ENCODE measurements around the gene TGM4. TPM values are rescaled to one million over a fixed set of nuclear protein-coding genes. Genes with fewer than 3 reads are reported as not detected.

TGM4 gene
- polyA plus RNA-seq (2013, experiment 1 of 4): not detected
- not detected for polyA plus RNA-seq (2013, experiment 2 of 4)
- polyA plus RNA-seq (2013, experiment 3 of 4): not detected
- 0.12 TPM for polyA plus RNA-seq (2013, experiment 4 of 4)

DNA sequence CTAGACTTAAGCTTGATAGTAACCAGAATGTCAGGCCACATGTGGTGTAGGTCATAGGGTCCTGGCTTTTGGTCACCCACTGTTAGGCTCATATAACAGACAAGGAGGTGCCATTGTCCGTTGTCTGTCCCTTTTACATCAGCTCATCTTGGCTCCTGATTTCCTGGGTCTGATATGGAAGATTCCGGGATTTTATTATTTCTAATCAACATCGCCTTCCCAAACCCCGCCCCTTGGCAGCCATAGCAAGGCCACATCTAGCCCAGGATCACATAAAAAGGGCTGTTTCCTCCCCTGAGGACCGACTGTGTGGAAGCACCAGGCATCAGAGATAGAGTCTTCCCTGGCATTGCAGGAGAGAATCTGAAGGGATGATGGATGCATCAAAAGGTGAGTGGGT, at the start of gene TGM4:
Gene TGM4, plus strand, starts transcription at position 301 of the 400 bp plus-strand sequence. Its CDS starts 71 bp downstream, at position 372.
- no peak within 1 kb of the TSS for H3K4me3 ChIP-seq (ENCODE audit: insufficient read depth, low read depth, low read length)
- WGBS, 2 experiments: 91 to 95% methylated on average over 5 of the region's 5 CpGs
- no peaks in the 10 kb centered on the region for H3K27me3 ChIP-seq (ENCODE audit: control insufficient read depth, insufficient read depth, low read length, poor library complexity, severe bottlenecking)
- no peaks in the 10 kb centered on the region for H3K9me3 ChIP-seq (ENCODE audit: control insufficient read depth, low read length)
- no peaks in the 10 kb centered on the region for H3K36me3 ChIP-seq (ENCODE audit: control insufficient read depth, insufficient read depth, low read length)
- H3K4me1 ChIP-seq (ENCODE audit: control insufficient read depth, insufficient read depth, low read length): no peaks in the 10 kb centered on the region
- no peak within 1 kb of the TSS for H3K27ac ChIP-seq (ENCODE audit: insufficient read depth, low read depth, low read length, poor library complexity, severe bottlenecking)

DNA sequence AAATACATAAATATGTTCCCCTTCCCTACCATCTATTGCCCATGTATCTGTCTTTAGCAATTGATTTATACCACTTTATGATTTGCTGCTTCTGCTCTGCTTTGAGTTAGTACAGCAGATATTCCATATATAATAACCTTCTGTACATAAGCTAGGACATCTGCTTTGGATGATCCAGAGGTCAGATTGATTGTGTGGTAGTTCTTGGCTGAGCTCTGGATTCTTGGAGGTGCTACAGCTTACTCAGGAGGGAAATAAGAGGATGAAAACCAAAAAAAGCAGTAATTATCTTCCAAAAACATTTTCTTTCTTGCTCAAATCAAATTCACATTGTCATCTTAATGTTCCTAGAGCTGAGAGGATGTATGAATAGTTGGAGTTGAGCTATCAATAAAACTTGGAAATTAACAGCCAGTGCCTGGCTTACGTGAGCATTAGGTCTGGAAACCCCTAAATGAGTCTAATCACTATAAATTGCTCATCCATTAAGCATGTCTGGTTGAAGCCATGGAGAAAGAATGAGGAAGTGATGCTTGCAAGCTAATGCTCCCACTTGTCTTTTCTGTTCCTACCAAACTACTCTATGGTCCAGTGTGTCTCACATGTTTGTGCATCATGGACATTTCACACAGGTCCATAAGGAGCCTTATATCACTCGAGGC, 49.0 kb upstream of the TGM4 start:
- Histone ChIP-seq H3K27ac (ENCODE audit: insufficient read depth, low read depth, low read length, poor library complexity, severe bottlenecking) (no peak overlapping the region), H3K4me3 (ENCODE audit: insufficient read depth, low read depth, low read length) (no peak overlapping the region), H3K4me1 (ENCODE audit: control insufficient read depth, insufficient read depth, low read length) (no peaks in the 10 kb centered on the region), H3K9me3 (ENCODE audit: control insufficient read depth, low read length) (no peaks in the 10 kb centered on the region), H3K27me3 (ENCODE audit: control insufficient read depth, insufficient read depth, low read length, poor library complexity, severe bottlenecking) (no peaks in the 10 kb centered on the region), H3K36me3 (ENCODE audit: control insufficient read depth, insufficient read depth, low read length) (peaks cover 35% of the 10 kb centered on the region)
- WGBS, 2 experiments: 94 to 100% methylated on average over 1 of the region's 2 CpGs

- Histone ChIP-seq H3K27ac (ENCODE audit: insufficient read depth, low read depth, low read length, poor library complexity, severe bottlenecking) (no peak overlapping the region), H3K4me1 (ENCODE audit: control insufficient read depth, insufficient read depth, low read length) (no peaks in the 10 kb centered on the region), H3K36me3 (ENCODE audit: control insufficient read depth, insufficient read depth, low read length) (peaks cover 44% of the 10 kb centered on the region), H3K9me3 (ENCODE audit: control insufficient read depth, low read length) (no peaks in the 10 kb centered on the region), H3K27me3 (ENCODE audit: control insufficient read depth, insufficient read depth, low read length, poor library complexity, severe bottlenecking) (no peaks in the 10 kb centered on the region), H3K4me3 (ENCODE audit: insufficient read depth, low read depth, low read length) (no peak overlapping the region)
- WGBS, 2 experiments: 88 to 97% methylated on average over 3 of the region's 3 CpGs
Observed at GRCh38 chr3:44827196-44827595, 47.2 kb upstream of the TGM4 start.

DNA sequence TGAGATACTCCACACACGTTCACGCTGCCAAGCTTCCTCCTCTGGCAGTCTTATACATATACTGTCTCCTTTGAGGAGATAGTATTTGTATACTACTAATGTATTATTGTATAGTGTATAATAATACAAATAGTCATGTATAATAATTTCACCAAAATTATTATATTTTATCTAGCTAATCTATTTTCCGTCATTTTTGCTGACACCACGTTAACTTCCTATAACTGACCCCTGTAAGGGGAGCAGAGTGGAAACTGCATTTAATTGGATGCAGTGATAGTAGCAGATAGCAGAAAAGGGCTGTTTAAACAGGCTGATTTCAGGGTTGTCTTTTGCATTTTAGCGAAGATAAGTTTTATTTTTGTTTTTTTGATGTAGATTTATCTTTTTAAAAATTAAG, 43.2 kb upstream of the TGM4 start:
- Histone ChIP-seq H3K36me3 (ENCODE audit: control insufficient read depth, insufficient read depth, low read length) (peaks cover 40% of the 10 kb centered on the region), H3K9me3 (ENCODE audit: control insufficient read depth, low read length) (no peaks in the 10 kb centered on the region), H3K27ac (ENCODE audit: insufficient read depth, low read depth, low read length, poor library complexity, severe bottlenecking) (no peak overlapping the region), H3K4me3 (ENCODE audit: insufficient read depth, low read depth, low read length) (no peak overlapping the region), H3K27me3 (ENCODE audit: control insufficient read depth, insufficient read depth, low read length, poor library complexity, severe bottlenecking) (no peaks in the 10 kb centered on the region), H3K4me1 (ENCODE audit: control insufficient read depth, insufficient read depth, low read length) (no peaks in the 10 kb centered on the region)
- WGBS, 2 experiments: 96 to 98% methylated on average over 2 to 5 of the region's 5 CpGs

- Histone ChIP-seq H3K36me3 (ENCODE audit: control insufficient read depth, insufficient read depth, low read length) (peaks cover 43% of the 10 kb centered on the region), H3K4me3 (ENCODE audit: insufficient read depth, low read depth, low read length) (no peak overlapping the region)
- WGBS, 2 experiments: 91% methylated on average over 1 of the region's 1 CpG
Observed at GRCh38 chr3:44832032-44832431, 42.4 kb upstream of the TGM4 start.

GRCh38 chr3:44832965-44833364, 41.4 kb upstream of the TGM4 start:
- Histone ChIP-seq H3K9me3 (ENCODE audit: control insufficient read depth, low read length) (no peaks in the 10 kb centered on the region), H3K36me3 (ENCODE audit: control insufficient read depth, insufficient read depth, low read length) (peaks cover 38% of the 10 kb centered on the region), H3K27ac (ENCODE audit: insufficient read depth, low read depth, low read length, poor library complexity, severe bottlenecking) (no peak overlapping the region), H3K4me3 (ENCODE audit: insufficient read depth, low read depth, low read length) (no peak overlapping the region), H3K27me3 (ENCODE audit: control insufficient read depth, insufficient read depth, low read length, poor library complexity, severe bottlenecking) (no peaks in the 10 kb centered on the region), H3K4me1 (ENCODE audit: control insufficient read depth, insufficient read depth, low read length) (no peaks in the 10 kb centered on the region)
- WGBS, 2 experiments: 93 to 100% methylated on average over 1 to 2 of the region's 2 CpGs

More at GRCh38 chr3:44832032-44832431, 42.4 kb upstream of the TGM4 start:
- Histone ChIP-seq H3K9me3 (ENCODE audit: control insufficient read depth, low read length) (no peaks in the 10 kb centered on the region), H3K27me3 (ENCODE audit: control insufficient read depth, insufficient read depth, low read length, poor library complexity, severe bottlenecking) (no peaks in the 10 kb centered on the region), H3K4me1 (ENCODE audit: control insufficient read depth, insufficient read depth, low read length) (no peaks in the 10 kb centered on the region), H3K27ac (ENCODE audit: insufficient read depth, low read depth, low read length, poor library complexity, severe bottlenecking) (no peak overlapping the region)

- Histone ChIP-seq H3K36me3 (ENCODE audit: control insufficient read depth, insufficient read depth, low read length) (peaks cover 39% of the 10 kb centered on the region), H3K4me1 (ENCODE audit: control insufficient read depth, insufficient read depth, low read length) (no peaks in the 10 kb centered on the region), H3K27me3 (ENCODE audit: control insufficient read depth, insufficient read depth, low read length, poor library complexity, severe bottlenecking) (no peaks in the 10 kb centered on the region), H3K9me3 (ENCODE audit: control insufficient read depth, low read length) (no peaks in the 10 kb centered on the region), H3K27ac (ENCODE audit: insufficient read depth, low read depth, low read length, poor library complexity, severe bottlenecking) (no peak overlapping the region), H3K4me3 (ENCODE audit: insufficient read depth, low read depth, low read length) (no peak overlapping the region)
- WGBS, 2 experiments: 94% methylated on average over 7 of the region's 7 CpGs
Observed at GRCh38 chr3:44833394-44833793, 41.0 kb upstream of the TGM4 start.

DNA sequence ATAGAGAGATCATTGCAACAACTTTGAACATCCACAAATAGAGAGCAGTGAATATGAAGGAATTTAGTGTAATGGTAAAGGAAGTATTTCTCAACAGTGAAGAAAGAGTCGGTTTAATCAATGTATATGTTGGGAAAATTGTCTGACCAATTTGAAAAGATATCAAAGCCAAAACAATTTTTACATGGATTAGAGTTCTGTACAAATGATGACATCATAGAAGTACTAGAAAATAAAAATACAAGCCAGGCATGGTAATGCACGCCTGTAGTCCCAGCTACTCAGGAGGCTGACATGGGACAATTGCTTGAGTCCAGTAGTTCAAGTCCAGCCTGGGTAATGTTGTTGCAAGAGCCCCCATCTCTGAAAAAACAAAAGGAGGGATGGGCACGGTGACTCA, 38.7 kb upstream of the TGM4 start:
- Histone ChIP-seq H3K36me3 (ENCODE audit: control insufficient read depth, insufficient read depth, low read length) (peaks cover 48% of the 10 kb centered on the region), H3K27ac (ENCODE audit: insufficient read depth, low read depth, low read length, poor library complexity, severe bottlenecking) (no peak overlapping the region), H3K27me3 (ENCODE audit: control insufficient read depth, insufficient read depth, low read length, poor library complexity, severe bottlenecking) (no peaks in the 10 kb centered on the region), H3K4me3 (ENCODE audit: insufficient read depth, low read depth, low read length) (no peak overlapping the region), H3K9me3 (ENCODE audit: control insufficient read depth, low read length) (no peaks in the 10 kb centered on the region), H3K4me1 (ENCODE audit: control insufficient read depth, insufficient read depth, low read length) (no peaks in the 10 kb centered on the region)
- WGBS, 2 experiments: 94 to 96% methylated on average over 3 of the region's 3 CpGs

DNA sequence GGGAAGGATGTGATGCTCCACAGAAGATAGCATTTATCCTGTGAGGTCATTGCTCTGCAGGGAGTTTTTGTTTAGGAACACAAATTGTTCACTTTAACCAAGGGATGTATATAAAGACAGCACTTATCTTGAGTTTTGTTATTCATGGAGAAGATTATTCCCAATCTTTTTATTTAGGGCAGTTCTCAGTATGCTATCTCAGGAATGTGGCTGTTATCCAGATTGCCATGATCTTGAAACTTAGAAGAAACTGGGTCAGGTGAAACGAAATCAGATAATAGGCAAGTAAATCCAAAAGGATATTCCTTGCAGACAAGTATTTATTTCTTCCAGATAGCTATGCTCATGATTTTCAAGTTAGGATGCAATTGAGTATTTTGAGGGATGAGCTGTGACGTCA, 32.0 kb upstream of the TGM4 start:
- WGBS, 2 experiments: 100% methylated on average over 2 of the region's 2 CpGs
- Histone ChIP-seq H3K4me1 (ENCODE audit: control insufficient read depth, insufficient read depth, low read length) (no peaks in the 10 kb centered on the region), H3K4me3 (ENCODE audit: insufficient read depth, low read depth, low read length) (no peak overlapping the region), H3K9me3 (ENCODE audit: control insufficient read depth, low read length) (no peaks in the 10 kb centered on the region), H3K27ac (ENCODE audit: insufficient read depth, low read depth, low read length, poor library complexity, severe bottlenecking) (no peak overlapping the region), H3K36me3 (ENCODE audit: control insufficient read depth, insufficient read depth, low read length) (peaks cover 61% of the 10 kb centered on the region), H3K27me3 (ENCODE audit: control insufficient read depth, insufficient read depth, low read length, poor library complexity, severe bottlenecking) (no peaks in the 10 kb centered on the region)

- H3K4me3 ChIP-seq (ENCODE audit: insufficient read depth, low read depth, low read length): no peak overlapping the region
- peaks cover 35% of the 10 kb centered on the region for H3K36me3 ChIP-seq (ENCODE audit: control insufficient read depth, insufficient read depth, low read length)
- 95% methylated on average over 7 of the region's 7 CpGs for WGBS, 2 experiments
- H3K9me3 ChIP-seq (ENCODE audit: control insufficient read depth, low read length): no peaks in the 10 kb centered on the region
- no peaks in the 10 kb centered on the region for H3K27me3 ChIP-seq (ENCODE audit: control insufficient read depth, insufficient read depth, low read length, poor library complexity, severe bottlenecking)
- no peaks in the 10 kb centered on the region for H3K4me1 ChIP-seq (ENCODE audit: control insufficient read depth, insufficient read depth, low read length)
- no peak overlapping the region for H3K27ac ChIP-seq (ENCODE audit: insufficient read depth, low read depth, low read length, poor library complexity, severe bottlenecking)
Observed at GRCh38 chr3:44845528-44846520, 28.6 kb upstream of the TGM4 start.

All from ectodermal cell (in vitro differentiated cells).